ENCODE data around the gene C10orf53. TPM values are rescaled to one million over a fixed set of nuclear protein-coding genes. Genes with fewer than 3 reads are reported as not detected.

The C10orf53 gene
- total and polyA plus RNA-seq, 2 of the 8 experiments (the other 6 are each of a cell fraction or from before 2014, with no cell fraction given), result not detected

- TF ChIP-seq MAX (IDR thresholded peaks at IDR 0.05), result no peak
- no peak for TF ChIP-seq E2F6 (IDR thresholded peaks at IDR 0.05)
- no peak for TF ChIP-seq CTBP2 (IDR thresholded peaks at IDR 0.05; ENCODE audit: borderline replicate concordance, insufficient read depth, insufficient read length, low read length)
- no peak for TF ChIP-seq ATF3 (IDR thresholded peaks at IDR 0.05; ENCODE audit: insufficient read depth, low read depth, low read length)
- TF ChIP-seq FOSL1 (IDR thresholded peaks at IDR 0.05; ENCODE audit: insufficient read depth, low read depth, low read length), result no peak
- TF ChIP-seq SP1 (IDR thresholded peaks at IDR 0.05; ENCODE audit: low read depth, low read length), result no peak
- TF ChIP-seq BRCA1 (IDR thresholded peaks at IDR 0.05; ENCODE audit: low read depth, low read length), result no peak
- no peak for TF ChIP-seq CTCF (IDR thresholded peaks at IDR 0.05; ENCODE audit: control extremely low read depth in 1 of 3, insufficient read depth in 1 of 3, low read depth in 1 of 3, low read length in 3 of 3)
Measured at GRCh38 chr10:49740346-49741107, 61.1 kb downstream of the C10orf53 start (continued).
